NK-92 treated with Interleukin-12 subunit alpha and Interleukin-12 subunit beta, amount 100 ng/mL, for 24 hours (cell line): ENCODE measurements around the gene AVL9.
"Not testable (repeated sequence)": the region's sequence is repeated elsewhere in the genome, so short reads cannot be mapped to it uniquely, and the experiment has no call there.

Source experiments
- DNase-seq: peaks from one replicate; lab custom pipeline; 2025; lab: John Stamatoyannopoulos, UW

The AVL9 gene

GRCh38 chr7:32588657-32589056 is 93.4 kb downstream of the AVL9 start:
- no peak for DNase-seq

- no peak for DNase-seq
Observed at GRCh38 chr7:32591938-32592337, 96.6 kb downstream of the AVL9 start.

GRCh38 chr7:32592701-32593100 is 97.4 kb downstream of the AVL9 start:
- no peak for DNase-seq

DNA sequence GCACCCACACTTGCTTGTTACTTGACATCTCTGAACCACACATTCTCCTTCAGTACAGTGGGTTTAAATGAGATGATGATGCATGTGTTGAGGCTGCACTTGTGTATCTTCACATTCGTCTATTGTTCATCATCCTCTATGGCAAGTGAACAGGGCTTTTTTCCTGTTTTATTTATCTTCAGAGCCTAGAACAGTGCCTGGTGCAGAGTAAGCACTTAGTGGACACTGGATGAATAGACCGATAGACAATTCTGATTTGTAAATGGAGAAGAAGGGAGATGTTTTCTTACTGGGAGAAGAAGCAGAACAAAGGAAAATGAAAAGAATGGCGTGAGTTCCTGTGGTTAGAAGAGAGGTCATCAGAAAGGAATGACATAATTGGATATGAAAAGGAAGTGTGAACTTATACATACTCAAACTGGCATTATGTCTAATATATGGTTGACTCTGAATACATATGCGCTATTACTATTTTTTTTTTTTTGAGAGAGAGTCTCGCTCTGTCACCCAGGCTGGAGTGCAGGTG is 99.7 kb downstream of the AVL9 start:
- no peak for DNase-seq

- DNase-seq, result not testable (repeated sequence)
Observed at GRCh38 chr7:32601196-32601595, 105.9 kb downstream of the AVL9 start.

- DNase-seq, result no peak
Observed at GRCh38 chr7:32602470-32602869, 107.2 kb downstream of the AVL9 start.

GRCh38 chr7:32603492-32603891 is 108.2 kb downstream of the AVL9 start:
- DNase-seq, result not testable (repeated sequence)

DNA sequence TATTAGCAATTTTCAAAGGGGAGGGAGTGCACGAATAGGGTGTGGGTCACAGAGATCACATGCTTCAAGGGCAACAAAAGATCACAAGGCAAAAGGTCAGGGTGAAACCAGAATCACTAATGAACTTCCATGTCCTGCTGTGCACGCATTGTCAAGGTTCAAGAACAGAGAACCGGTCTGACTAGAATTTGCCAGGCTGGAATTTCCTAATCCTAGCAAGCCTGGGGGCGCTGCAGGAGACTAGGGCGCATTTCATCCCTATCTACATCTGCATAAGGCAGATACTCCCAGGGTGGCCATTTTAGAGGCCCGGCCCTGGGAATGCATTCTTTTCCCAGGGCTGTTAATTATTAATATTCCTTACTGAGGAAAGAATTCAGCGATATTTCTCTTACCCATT is 108.8 kb downstream of the AVL9 start:
- not testable (repeated sequence) for DNase-seq

DNA sequence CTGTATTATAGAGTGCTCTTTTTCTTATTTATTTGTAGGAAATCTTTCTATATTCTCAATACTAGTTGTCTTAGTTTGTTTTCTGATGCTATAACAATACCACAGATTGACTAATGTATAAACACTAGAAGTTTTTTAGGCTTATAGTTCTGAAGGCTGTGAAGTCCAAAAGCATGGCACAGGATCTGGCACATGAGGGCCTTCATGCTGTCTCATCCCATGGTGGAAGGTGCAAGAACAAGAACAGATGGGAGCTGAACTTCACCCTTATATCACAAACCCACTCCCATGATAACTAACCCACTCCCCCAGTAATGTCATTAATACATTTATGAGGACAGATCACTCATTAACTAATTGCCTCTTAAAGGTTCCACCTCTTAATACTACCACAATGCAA is 109.7 kb downstream of the AVL9 start:
- no peak for DNase-seq

- DNase-seq, result no peak
Observed at GRCh38 chr7:32609463-32609862, 114.2 kb downstream of the AVL9 start.

DNA sequence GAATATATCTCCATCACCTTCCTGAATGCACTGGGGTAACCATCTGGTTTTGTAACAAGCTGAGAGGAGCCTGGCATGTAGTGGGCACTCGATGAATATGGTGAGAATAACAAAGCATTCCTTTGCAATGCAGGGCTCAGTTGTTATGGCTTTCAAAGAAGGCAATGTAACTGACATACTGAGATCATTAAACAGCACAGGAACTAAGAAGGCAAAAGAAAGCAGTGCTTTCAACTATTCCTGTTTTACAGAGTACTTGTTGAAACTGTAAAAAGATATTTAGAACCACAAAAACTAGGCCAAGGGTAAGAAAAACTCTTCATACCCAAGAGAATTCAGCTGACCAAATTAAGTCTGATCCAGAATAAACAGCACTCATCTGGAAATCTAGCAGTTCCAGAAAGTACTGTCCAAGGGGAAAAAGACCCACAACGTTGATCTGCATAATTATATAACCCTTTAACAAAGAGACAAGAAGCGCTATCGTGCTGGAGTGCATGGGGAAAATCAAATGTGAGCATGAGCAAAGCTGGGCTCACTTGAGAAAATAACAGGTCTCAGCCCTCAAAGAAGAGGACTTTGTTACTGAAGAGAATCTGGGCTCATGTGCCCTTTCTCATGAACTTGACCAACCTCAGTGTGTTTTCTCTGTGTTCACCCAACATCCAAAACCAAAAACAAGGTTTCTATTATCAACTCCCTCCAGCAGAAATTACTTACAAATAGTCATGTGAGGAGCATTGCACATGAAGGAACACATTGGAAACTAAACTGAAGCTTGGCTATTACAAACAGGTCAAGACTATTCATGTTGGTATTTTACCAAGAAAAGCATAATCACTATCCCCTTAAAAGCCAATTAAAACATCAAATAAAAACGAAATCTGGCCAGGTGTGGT is 116.2 kb downstream of the AVL9 start:
- DNase-seq, result no peak

DNA sequence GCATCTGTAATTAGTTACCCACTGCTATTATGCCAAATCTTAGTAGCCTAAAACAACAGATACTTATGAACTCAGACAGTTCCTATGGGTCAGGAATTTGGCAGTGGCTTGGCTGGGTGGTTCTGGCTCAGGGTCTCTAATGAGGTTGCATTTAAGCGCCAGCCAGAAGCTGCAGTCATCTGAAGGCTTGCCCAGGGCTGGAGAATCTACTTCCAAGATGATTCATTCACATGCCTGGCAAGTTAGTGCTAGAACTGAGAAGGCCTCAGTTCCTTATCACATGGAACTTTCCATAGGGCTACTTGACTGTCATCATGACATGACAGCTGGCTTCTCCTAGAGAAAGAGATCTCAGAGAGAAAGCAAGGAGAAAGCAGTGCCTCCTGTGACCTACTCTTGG is 121.3 kb downstream of the AVL9 start:
- DNase-seq, result no peak

DNA sequence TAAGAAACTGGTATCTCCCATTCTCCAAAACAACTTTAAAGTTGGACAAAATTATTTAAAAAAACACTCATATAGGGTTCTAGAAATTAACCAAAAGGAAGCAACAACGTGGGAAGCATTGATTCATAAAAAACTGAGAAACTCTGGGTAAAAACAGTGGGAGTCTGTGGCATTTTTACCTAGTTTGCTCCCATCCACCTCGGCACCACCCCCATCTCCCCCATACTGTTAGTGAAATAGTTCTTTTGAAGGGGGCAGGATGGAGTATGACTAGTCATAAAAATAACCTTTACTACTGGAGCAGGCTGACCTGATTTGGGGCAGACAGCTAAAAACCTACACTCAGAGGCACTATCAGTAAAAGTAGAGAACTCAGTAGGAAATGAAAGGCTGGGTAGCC is 123.2 kb downstream of the AVL9 start:
- no peak for DNase-seq

DNA sequence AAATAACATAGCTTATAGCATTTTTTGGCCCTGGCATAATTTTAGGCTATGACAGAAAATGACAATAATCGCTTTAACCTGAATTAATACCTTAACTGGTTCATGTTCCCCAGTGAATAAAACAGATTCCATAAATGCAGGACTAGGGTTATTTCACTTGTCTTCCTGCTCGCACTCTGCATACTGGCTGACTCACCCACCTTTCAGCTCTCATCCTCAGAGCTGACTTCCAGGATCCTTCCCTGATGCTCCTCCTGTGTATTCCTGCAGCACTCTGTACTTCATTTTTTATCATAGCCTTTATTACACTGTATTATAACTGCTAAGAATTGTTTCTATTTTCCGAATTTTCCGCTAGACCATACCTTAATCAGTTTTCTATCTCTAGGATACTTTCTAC is 123.7 kb downstream of the AVL9 start:
- DNase-seq, result no peak

GRCh38 chr7:32619416-32619815 is 124.1 kb downstream of the AVL9 start:
- not testable (repeated sequence) for DNase-seq

- DNase-seq, result no peak
Observed at GRCh38 chr7:32631021-32631420, 135.7 kb downstream of the AVL9 start.

GRCh38 chr7:32631590-32632497 is 136.6 kb downstream of the AVL9 start:
- DNase-seq, result not testable (repeated sequence)

DNA sequence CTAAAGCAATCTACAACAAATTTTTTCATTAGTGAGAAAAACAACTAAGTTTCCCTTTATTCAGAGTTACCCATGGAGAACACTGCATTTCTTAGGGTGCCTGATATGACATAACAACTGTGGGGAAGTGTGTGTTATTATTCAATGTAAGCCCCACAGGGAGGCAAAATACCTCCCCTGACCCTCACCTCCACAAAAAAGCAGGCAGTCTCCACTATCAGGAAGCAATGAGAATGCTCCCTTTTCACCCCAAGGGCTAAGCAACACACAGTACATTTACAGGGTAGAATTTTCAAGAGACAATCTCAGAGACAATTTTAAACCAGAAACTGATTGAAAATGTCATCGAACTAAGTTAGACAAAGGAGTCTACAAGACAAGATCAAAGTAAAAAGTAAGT is 138.2 kb downstream of the AVL9 start:
- not testable (repeated sequence) for DNase-seq

- not testable (repeated sequence) for DNase-seq
Observed at GRCh38 chr7:32634798-32635393, 139.6 kb downstream of the AVL9 start.

- not testable (repeated sequence) for DNase-seq
Observed at GRCh38 chr7:32636725-32637462, 141.6 kb downstream of the AVL9 start.

- DNase-seq, result not testable (repeated sequence)
Observed at GRCh38 chr7:32637611-32638010, 142.3 kb downstream of the AVL9 start.
